CD1c-positive myeloid dendritic cell (primary cell): Measurements from ENCODE around the gene QRFPR.
"Not testable (repeated sequence)": the region's sequence is repeated elsewhere in the genome, so short reads cannot be mapped to it uniquely, and the experiment has no call there.

Experiments
- DNase-seq: peaks from one replicate; pipeline ENCODE4 v3.0.0-alpha.2; 2016; ENCODE audit errors: extremely low spot score

The QRFPR gene

DNA sequence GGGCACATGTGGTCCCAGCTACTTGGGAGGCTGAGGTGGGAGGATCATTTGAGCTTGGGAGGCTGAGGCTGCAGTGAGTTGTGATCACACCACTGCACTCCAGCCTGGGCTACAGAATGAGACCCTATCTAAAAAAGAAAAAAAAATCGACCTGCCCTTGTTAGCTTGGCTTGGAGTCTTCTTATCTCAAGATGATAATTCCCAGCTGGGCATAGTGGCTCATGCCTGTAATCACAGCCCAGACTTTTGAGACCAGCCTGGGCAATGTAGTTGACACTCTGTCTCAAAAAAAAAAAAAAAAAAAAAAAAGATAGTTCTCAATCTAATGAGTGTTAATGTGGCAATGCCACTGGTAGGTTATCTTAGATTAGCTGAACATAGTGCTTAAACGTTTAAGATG is 41.0 kb downstream of the QRFPR start:
- DNase-seq: no peak

DNA sequence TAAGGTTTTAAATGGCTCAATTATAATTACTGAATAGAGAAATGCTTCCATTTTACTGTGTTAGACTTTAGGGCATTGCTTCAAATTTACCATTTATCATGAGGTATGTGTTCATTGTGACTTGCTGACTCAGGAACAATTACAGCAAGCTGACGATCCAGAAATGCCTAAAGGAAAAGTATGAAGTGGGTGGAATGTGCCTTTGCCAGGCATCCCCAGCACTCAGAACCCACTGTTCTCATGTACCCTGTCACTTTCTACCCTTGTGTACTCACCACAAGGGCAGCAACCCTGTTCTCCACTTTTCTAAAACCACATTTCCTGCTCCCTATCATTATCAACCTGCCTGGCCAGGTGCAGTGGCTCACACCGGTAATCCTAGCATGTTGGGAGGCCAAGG is 41.5 kb downstream of the QRFPR start:
- DNase-seq: no peak

DNA sequence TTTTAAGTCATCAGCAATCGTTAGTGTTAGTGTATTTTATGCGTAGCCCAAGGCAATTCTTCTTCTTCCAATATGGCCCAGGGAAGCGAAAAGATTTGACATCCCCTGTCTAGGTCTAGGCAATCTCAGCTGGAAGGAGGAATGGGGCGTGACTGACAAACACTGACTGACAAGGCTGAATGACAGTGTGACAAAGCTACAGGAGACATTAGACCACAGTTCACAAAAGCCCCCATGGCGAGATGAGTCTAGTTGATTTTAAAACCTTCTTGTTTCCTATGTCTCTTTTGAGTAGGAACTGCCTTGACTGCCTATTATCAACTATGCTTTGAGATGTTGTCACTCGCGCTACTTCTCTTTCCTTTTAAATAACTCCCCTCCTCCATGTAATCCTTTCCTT is 42.3 kb downstream of the QRFPR start:
- no peak for DNase-seq

DNA sequence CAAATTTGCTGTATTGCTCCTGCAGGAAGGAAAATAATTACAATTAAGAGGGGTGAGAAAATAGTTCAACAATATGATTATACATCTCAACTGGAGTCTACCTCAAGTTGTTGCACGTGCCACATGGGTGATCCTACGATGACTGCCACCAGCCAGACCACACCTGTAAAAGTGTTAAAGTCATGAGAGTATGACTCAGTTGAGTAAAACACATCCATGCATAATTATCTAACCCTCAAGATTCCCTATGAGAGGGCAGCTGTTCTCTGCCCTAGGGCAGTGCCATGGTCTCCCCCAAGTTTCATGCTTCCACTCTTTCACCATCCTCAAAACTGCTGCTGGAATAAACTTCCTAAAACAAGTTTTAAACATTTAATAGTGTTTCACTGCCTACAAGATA is 44.1 kb downstream of the QRFPR start:
- no peak for DNase-seq

DNA sequence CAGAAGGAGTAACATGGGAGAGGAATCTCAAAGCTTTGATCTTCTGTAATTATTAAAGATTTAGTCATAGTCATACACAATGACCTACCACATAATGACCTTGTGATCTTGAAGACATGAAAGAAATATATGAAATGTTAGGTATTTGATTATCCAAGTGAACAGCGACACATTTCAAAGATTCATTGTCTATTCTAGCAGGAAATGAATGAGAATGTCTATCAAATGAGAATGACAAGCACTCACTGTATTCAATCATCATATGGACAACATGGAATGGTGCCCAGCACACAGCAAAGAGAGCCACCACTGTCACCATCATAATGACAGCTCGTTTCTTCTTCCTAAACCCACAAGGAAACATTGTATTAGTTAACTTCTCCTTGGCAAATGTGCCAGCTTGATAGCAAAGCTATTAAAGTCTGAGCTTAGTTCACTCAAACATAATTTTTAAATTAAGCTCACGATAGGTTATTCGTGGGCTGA is 50.6 kb downstream of the QRFPR start:
- DNase-seq: no peak

DNA sequence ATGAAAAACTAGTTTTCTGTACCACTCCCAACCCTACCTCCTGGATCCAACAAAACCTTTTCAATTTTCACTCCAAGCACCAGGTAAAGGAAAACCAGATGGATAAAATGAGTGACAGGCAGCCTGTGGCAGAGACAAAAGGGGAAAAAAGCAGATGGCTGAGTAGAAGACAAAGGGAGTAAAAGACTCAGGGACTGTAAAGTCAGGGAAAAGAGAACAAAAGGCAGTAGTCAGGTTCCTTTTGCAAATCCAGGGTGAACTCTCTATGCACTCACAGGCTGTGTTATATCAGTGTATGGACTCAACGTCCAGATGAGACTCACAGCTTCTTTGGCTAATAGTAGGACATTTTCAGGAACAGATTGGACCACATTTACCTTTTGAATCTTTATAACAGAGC is 54.2 kb downstream of the QRFPR start:
- DNase-seq: no peak

DNA sequence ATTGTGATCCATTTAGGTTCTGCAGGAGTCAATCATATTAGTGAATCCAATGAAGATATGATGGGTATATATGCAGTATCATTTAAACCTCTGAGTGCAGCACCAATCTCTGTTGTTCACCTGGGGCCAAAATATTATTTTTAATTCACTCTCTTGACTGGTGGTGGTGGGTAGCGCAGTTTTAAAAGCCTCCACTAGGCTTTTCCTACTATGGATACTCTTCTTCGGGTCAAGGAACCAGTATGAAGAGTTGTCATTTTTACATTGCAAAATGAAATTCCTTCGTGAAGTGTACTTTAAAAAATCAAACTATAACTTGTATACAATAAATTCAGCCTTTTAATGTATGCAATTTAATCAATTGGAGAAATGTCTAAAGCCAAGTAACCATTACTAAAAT is 56.5 kb downstream of the QRFPR start:
- DNase-seq: no peak

DNA sequence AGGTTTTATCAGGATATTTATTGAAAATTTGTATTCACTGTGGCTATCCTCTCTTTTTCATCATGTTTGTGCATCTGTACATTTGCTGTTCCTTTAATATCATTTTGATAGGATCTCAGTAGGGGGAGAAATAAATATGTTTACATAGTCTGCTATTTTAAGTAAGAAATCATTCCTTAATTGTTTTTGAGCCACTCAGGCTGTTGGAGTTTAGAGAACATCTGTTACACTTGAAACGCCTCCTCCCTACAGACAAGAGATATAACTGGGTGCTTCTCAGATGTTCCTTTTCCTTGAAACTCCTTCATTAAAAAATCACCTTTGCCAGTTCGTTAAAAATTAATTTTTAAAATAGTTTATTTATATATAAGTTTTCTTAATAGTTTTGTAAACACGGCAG is 59.4 kb downstream of the QRFPR start:
- DNase-seq: no peak

DNA sequence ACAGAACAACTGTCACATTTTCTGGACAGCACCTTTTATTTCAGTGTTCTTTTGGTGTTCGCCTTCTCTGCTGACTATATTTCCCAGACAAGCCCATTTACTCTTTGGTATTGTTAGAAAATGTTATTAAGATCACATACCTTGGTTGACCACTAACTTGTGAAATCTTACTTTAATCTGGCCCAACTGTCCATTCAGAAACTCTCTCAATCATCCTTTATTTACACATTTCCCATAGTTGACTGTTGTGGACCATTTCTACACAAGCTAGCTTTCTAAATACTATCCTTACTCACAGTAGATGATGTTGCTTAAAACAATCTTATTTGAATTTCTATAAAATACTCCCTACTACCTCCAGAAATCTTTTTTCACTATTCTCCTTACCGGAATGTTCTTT is 64.7 kb downstream of the QRFPR start:
- no peak for DNase-seq

DNA sequence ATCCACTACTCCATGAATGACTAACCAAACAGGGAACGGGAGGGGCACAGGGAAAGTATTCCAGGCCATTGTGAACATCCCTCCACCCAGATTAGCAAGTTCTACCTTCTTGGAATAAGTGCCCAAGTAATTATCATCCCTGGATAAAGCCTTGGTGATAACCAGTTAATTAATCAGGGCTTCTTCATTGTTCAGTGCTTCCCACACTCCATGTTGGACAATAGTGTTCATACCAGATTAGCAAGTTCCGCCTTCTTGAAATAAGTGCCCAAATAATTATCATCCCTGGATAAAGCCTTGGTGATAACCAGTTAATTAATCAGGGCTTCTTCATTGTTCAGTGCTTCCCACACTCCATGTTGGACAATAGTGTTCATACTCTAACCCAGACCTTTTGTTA is 67.4 kb downstream of the QRFPR start:
- not testable (repeated sequence) for DNase-seq

DNA sequence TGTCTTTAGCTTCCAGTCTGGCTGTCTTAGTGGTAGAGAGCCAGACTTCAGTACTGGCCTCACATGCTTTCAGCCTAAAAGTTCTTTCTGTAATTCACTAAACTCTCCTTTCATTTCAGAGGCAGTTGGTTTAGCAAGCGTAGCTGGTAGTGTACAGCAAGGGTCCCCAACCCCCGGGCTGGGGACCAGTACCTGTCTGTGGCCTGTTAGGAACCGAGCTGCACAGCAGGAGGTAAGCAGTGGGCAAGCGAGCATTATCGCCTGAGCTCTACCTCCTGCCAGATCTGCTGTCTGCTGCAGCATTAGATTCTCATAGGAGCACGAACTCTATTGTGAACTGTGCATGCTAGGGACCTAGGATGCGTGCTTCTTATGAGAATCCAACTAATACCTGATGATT is 72.0 kb downstream of the QRFPR start:
- no peak for DNase-seq

DNA sequence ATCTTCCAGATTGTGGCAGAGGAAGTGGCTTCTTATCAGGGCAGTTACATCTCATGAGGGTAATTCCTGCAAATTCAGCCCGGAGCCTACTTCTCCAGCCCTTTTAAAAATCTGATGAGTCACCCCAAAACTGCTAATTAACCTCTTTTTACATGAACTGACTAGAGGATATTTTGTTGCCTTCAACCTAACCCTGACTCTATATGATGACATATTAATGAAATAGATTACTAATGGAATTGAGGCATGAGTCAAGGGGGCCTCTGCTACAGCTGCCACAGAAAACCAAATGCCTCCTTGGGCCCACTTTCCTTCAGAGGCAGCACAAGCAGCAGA is 72.5 kb downstream of the QRFPR start:
- DNase-seq: no peak

DNA sequence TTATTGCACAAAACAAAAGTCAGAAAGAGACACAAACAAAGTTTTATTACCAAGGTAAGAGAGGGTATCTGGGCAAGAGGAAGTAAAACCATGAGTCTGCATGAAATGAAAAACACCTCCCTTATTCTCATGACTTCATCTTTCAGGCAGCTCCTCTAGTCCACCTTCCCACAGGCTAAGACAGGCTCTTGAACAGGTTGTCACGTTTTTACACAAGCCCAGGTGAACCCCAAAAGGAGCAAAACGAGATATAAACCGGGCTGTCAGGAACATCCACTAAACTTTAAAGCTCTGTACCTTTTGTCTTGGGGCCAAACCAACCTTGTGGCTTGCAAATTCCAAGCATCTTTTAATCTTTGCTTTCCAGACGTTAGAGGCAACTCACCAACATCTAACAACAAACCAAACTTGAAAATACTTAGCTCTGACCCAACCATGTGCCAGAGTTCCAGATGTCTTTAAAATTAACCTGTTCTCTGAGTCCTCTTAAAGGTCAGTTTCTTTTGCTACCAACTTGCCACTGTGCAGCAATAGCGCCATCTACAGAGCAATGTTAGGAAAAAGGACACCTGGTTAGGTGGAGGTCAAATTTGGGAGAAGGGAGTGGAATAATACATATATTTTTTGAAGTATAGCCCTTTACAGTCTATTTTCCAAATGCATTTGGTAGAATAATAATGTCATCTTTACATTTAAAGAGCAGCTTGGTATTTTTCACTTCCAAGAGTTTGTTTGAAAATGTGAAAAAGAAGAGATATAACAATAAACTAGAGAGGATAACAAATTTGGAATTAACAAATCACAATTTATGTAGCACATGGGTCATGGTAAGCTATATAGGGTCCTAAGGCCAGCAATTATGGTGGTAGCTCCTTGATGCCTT is 73.1 kb downstream of the QRFPR start:
- peak; percentile 66 for DNase-seq

DNA sequence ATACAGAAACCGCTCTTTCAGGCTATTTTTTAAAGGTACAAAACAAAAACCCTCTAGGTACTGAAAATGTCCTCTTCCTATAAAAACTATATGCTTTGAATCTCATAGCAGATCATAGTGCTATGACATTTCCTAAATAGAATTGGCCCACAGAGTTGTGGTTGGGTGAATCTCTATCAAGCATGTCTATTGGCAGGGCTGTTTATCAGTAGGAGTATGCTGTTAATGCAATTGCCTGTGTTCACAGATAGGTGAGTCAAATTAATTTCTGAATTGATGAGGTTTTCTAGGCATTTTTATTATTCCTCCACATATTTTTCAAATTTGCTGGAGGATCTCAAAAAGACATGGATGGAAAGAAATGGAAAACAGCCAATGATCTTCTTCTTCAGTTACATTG is 73.9 kb downstream of the QRFPR start:
- DNase-seq: no peak

DNA sequence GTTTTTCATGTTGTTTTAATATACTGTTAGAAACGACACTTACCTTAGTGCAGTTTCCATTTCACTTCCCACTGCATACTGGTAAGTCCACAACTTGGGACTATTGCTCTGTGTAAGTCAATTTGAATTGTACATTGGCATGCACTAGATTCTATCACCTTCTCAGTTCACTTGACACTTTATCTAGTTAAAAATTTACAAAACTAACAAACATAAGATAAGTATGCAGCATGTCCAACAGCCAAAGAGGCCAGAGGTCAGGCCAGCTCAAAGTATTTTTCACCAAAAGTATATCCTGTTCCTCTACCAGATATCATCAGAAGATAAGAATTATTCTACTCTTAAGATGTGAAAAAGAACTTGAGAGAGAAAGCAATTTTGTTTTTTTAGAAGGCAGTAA is 75.9 kb downstream of the QRFPR start:
- no peak for DNase-seq

DNA sequence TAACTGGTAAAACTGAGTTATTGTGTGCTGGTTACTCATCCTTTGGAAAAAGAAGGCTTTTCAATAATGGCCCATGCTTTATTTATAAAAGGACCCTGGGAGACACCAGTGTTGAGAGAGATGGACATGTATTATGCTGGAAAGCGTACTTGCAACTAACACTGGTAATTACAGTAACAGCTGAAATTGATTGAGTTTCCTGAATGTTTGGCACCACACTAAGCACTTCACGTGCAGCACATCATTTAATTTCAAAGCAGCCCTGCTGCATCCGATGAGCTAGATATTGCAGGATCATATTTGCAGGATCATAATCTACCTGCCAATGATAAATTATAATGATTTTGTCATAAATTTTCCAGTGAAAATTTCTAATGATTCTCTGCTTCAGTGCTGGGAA is 81.5 kb downstream of the QRFPR start:
- DNase-seq: no peak

DNA sequence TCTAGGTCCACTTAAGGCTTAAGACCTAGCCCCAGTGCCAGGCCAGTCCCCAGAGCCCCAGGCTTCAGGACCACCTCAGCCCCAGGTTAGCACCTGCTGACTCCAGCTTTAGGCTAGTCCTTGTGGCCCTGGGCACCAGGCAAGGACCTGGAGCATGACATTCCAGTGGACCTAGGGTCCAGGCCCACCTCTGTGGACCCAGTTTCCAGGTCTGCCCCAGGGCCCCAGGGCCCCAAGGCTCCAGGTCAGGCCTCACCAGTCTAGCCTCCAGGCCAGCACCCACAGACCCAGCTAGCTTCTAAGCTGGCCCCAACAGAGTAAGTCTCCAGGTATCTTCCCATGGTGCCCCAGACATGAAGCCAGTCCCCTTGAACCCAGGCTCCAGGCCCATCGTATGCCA is 97.5 kb downstream of the QRFPR start:
- no peak for DNase-seq

DNA sequence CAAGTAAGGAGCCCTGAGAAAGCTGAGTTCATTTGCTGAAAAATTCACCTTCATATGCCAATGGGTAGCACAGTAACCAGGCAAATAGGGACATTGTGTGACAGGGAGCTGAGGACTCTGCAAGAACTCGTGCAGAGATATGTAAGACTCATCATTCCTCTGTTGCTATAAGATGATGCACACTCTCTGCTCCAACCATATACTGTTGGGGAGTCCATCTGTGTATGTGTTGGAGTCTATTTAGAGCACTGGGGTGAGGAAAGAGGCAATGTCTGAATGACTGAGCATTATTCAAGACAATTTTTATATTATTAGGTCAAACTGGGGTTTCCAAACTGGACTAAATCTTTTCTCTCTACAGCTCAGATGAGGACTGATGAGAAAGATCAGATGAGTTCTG is 100.4 kb downstream of the QRFPR start:
- DNase-seq: no peak

DNA sequence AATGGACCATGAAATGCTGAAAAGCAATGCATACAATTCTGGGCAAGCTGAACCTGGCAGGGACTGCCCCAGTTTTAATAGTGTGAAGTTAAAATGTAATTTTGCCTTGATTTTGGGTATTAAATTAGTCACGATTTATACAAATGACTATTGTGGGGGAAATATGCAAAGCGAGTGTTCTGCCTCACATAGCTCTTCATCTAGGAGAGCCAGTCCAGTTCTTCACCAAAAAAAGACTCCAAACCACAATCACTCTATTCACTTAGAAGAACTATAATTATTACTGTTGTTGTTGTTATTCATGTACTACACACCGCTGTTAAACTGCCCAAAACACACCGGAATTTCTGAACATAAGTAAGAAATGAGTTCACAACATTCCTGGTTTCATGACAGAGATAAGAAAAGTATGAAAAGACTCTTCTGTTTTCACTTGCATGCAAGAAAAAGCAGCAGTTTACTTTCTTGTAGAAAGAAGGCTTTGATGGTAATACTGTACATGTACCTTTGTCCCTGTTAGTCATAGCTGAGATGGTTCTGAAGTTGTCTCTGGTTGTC is 101.9 kb downstream of the QRFPR start:
- DNase-seq: no peak
